Upper lobe of right lung (tissue), 1 donor: ENCODE results near the gene MC5R. TPM values are rescaled to one million over a fixed set of nuclear protein-coding genes. Genes with fewer than 3 reads are reported as not detected.

Source experiments
- ATAC-seq: fragments of 200-7000 bp; cut with Tn5 transposase; one replicate; pipeline ENCODE4 v1.9.1; 2020; ENCODE audit warnings: mild to moderate bottlenecking, moderate library complexity
- DNase-seq: peaks from one replicate; pipeline ENCODE4 v3.0.0-alpha.2; 2020
- H3K27ac ChIP-seq: fragments of 200-600 bp; one replicate; pipeline ENCODE4 v1.8.0; 2022
- H3K27me3 ChIP-seq: fragments of 200-600 bp; one replicate; pipeline ENCODE4 v1.8.0; 2022; ENCODE audit warnings: mild to moderate bottlenecking
- H3K36me3 ChIP-seq: fragments of 200-600 bp; one replicate; pipeline ENCODE4 v1.8.0; 2022
- H3K4me1 ChIP-seq: fragments of 200-600 bp; one replicate; pipeline ENCODE4 v1.8.0; 2022
- H3K4me3 ChIP-seq: fragments of 200-600 bp; one replicate; pipeline ENCODE4 v1.8.0; 2022; ENCODE audit warnings: mild to moderate bottlenecking
- H3K9me3 ChIP-seq: fragments of 200-600 bp; one replicate; pipeline ENCODE4 v1.8.0; 2022
- intact Hi-C: fragments of 100-400 bp; cut with DNase I; formaldehyde crosslinking; loops from one replicate; pipeline ENCODE4 v1.11.0; 2022
- total RNA-seq: library from RNA; stranded (reverse); fragmentation: NEBNext Ultra II Directional; extraction: Animal tissue kit (Norgen Biotek cat#: 25700); gene quantifications from one replicate; pipeline ENCODE4 v1.2.1, GENCODE V29; 2021
- TF ChIP-seq, protein P1 (sequence below): fragments of 200-600 bp; IDR thresholded peaks from one replicate; pipeline ENCODE4 v1.8.0; 2022; ENCODE audit warnings: antibody characterized with exemption
- donor health status: DM: no; HTN: yes; CAD: no; lungs with severe emphysema.

MC5R gene
- total RNA-seq, 1 donor from 2014 or later, result not detected

GRCh38 chr18:13813271-13813849 lies 10.6 kb upstream of the MC5R start:
- no peak for DNase-seq
- TF ChIP-seq, protein P1, sequence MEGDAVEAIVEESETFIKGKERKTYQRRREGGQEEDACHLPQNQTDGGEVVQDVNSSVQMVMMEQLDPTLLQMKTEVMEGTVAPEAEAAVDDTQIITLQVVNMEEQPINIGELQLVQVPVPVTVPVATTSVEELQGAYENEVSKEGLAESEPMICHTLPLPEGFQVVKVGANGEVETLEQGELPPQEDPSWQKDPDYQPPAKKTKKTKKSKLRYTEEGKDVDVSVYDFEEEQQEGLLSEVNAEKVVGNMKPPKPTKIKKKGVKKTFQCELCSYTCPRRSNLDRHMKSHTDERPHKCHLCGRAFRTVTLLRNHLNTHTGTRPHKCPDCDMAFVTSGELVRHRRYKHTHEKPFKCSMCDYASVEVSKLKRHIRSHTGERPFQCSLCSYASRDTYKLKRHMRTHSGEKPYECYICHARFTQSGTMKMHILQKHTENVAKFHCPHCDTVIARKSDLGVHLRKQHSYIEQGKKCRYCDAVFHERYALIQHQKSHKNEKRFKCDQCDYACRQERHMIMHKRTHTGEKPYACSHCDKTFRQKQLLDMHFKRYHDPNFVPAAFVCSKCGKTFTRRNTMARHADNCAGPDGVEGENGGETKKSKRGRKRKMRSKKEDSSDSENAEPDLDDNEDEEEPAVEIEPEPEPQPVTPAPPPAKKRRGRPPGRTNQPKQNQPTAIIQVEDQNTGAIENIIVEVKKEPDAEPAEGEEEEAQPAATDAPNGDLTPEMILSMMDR, result peak; percentile 84
- intact Hi-C loops, result loop anchor here (10.0 kb wide), 1 partner anchor 271 kb away; no protein-coding TSS in a partner anchor

DNA sequence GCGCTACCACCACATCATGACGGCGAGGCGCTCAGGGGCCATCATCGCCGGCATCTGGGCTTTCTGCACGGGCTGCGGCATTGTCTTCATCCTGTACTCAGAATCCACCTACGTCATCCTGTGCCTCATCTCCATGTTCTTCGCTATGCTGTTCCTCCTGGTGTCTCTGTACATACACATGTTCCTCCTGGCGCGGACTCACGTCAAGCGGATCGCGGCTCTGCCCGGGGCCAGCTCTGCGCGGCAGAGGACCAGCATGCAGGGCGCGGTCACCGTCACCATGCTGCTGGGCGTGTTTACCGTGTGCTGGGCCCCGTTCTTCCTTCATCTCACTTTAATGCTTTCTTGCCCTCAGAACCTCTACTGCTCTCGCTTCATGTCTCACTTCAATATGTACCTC lies 2.3 kb downstream of the MC5R start:
- TF ChIP-seq, protein P1, result no peak

More at GRCh38 chr18:13813271-13813849, 10.6 kb upstream of the MC5R start:
- Histone ChIP-seq H3K27ac (no peak overlapping the region), H3K9me3 (no peaks in the 10 kb centered on the region), H3K36me3 (no peaks in the 10 kb centered on the region), H3K4me3 (no peak overlapping the region), H3K27me3 (no peaks in the 10 kb centered on the region), H3K4me1 (no peaks in the 10 kb centered on the region)
- ATAC-seq, result peak; percentile 91

DNA sequence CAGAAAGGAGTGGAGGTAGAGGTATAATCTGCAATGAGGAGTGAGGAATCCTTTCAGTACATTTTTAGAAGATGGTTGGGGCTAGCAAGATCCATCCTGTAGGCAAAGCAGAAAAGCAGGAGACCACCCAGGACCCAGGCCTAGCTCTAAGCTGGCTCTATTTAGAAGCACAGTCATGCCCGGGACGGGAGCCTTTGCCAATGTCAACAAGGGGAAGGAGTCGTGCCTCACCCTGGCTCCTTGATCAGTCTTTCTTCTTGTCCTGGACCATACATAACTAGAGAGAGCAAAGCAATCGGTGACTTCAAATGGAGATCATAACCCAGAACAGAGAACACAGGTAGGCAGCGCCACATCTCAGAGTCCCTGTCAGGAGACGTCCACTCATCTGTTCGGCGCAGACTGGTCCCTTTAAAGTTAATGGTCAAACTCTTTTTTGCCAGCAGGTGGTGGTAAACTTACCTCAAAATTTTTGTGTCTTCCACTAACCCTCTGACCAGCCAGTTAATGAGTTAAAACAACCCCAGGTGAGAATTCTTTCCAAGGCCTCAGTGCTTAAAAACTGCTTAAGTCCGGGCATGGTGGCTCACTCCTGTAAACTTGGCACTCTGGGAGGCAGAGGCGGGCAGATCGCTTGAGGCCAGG lies 8.0 kb downstream of the MC5R start:
- Histone ChIP-seq H3K4me3 (no peak overlapping the region), H3K4me1 (no peaks in the 10 kb centered on the region), H3K36me3 (no peaks in the 10 kb centered on the region), H3K27me3 (peaks cover 6% of the 10 kb centered on the region), H3K9me3 (no peaks in the 10 kb centered on the region), H3K27ac (no peak overlapping the region)
- TF ChIP-seq, protein P1, result no peak
- DNase-seq (no peak), ATAC-seq (no peak)
- intact Hi-C loops, result no loop called here

More for the DNA sequence above, 2.3 kb downstream of the MC5R start:
- no peak for DNase-seq
- Histone ChIP-seq H3K27me3 (peaks cover 30% of the 10 kb centered on the region), H3K27ac (no peak overlapping the region), H3K4me1 (no peaks in the 10 kb centered on the region), H3K36me3 (no peaks in the 10 kb centered on the region), H3K4me3 (no peak overlapping the region), H3K9me3 (no peaks in the 10 kb centered on the region)
- intact Hi-C loops, result no loop called here
- no peak for ATAC-seq

DNA sequence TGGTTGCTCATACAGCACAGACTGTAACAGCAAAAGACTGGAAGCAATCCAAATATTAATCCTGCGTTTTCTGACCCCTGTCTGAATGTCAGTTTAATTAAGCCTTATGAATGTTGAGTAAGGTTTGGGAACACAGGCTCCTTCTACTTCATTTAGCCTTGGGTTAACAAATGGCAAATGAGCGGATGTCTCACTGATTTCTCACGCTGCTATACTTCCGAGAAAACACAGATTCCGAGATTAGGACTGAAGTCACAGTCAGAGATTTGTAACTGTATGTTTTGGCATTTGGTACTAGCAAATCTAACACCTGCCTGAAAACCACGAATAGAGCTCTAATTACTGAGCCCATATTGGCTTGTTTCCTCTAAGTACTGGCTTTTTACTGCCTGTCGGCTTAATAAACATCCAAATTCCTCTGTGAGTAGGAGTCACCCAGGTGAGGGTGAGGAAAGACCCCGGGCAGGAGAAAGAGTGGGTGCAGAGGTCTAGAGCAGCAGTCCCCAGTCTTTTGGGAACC lies 10.6 kb downstream of the MC5R start:
- Histone ChIP-seq H3K4me3 (no peak overlapping the region), H3K27me3 (no peaks in the 10 kb centered on the region), H3K36me3 (no peaks in the 10 kb centered on the region), H3K9me3 (no peaks in the 10 kb centered on the region), H3K4me1 (no peaks in the 10 kb centered on the region), H3K27ac (no peak overlapping the region)
- ATAC-seq (no peak), DNase-seq (no peak)
- intact Hi-C loops, result no loop called here
- TF ChIP-seq, protein P1, result no peak

DNA sequence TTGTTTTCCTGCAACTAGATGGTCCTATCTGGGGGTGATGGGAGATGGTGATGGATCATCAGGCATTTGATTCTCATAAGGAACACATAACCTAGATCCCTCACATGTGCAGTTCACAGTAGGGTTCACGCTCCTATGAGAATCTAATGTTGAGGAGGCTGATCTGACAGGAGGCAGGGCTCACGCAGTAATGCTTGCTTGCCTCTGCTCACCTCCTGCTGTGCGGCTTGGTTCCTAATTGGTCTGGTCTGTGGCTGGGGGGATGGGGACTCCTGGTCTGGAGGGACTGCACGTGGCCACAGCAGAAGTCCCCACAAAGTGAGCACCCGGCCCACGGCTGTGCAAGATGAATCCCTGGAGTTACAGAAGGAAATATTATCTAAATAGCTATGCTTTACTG lies 11.3 kb downstream of the MC5R start:
- intact Hi-C loops, result no loop called here
- Histone ChIP-seq H3K4me1 (no peaks in the 10 kb centered on the region), H3K27ac (no peak overlapping the region), H3K9me3 (no peaks in the 10 kb centered on the region), H3K4me3 (no peak overlapping the region), H3K27me3 (no peaks in the 10 kb centered on the region), H3K36me3 (no peaks in the 10 kb centered on the region)
- no peak for ATAC-seq
- no peak for DNase-seq
- TF ChIP-seq, protein P1, result no peak
